Cardiac muscle cell (in vitro differentiated cells and primary cell): ENCODE data around the gene CDON. TPM values are rescaled to one million over a fixed set of nuclear protein-coding genes. Genes with fewer than 3 reads are reported as not detected.
"Not testable (repeated sequence)": the region's sequence is repeated elsewhere in the genome, so short reads cannot be mapped to it uniquely, and the experiment has no call there.

Source experiments
- DNase-seq, 2 donors: peaks; one replicate each; pipeline versions ENCODE4 v3.0.0 to v3.0.0-alpha.2; 2010 to 2017; ENCODE audit warnings: low read depth in 1 of 2, low spot score in 1 of 2
- H3K27ac ChIP-seq: fragments of 200-600 bp; sonication (generic); 2 replicates; pipeline ENCODE4 v1.5.1; 2016
- H3K27me3 ChIP-seq: fragments of 200-600 bp; sonication (generic); 2 replicates; pipeline ENCODE4 v1.6.0; 2016; ENCODE audit warnings: control low read depth
- H3K36me3 ChIP-seq: fragments of 200-600 bp; sonication (generic); 2 replicates; pipeline ENCODE4 v1.5.1; 2016; ENCODE audit warnings: control low read depth
- H3K4me1 ChIP-seq: fragments of 200-600 bp; sonication (generic); 2 replicates; pipeline ENCODE4 v1.8.1; 2017; ENCODE audit warnings: low read depth, mild to moderate bottlenecking, mixed run types
- H3K4me3 ChIP-seq: fragments of 200-600 bp; sonication (generic); 2 replicates; pipeline ENCODE4 v1.5.1; 2016; ENCODE audit warnings: mild to moderate bottlenecking
- H3K9me3 ChIP-seq: fragments of 200-600 bp; sonication (generic); 2 replicates; pipeline ENCODE4 v1.5.1; 2017; ENCODE audit warnings: low read depth, mild to moderate bottlenecking, control low read depth
- polyA plus RNA-seq: library from polyadenylated mRNA; unstranded; fragments of >200 nt; fragmentation: Nextera tagmentation; extraction: Ambion mirVana; gene quantifications from 2 replicates; pipeline ENCODE4 v1.2.1, GENCODE V29; 2016
- total RNA-seq: library from RNA; depleted of rRNA; stranded (reverse); fragments of >200 nt; gene quantifications from 2 replicates; pipeline ENCODE4 v1.2.3, GENCODE V29; 2016
- TF ChIP-seq, protein P1 (sequence below): IDR thresholded peaks from 2 replicates; pipeline ENCODE4 v1.5.1; 2012; ENCODE audit warnings: low read depth, mild to moderate bottlenecking, low read length

Gene CDON
- total and polyA plus RNA-seq, 2 experiments from 2014 or later = 5.7 to 17.3 TPM

DNA sequence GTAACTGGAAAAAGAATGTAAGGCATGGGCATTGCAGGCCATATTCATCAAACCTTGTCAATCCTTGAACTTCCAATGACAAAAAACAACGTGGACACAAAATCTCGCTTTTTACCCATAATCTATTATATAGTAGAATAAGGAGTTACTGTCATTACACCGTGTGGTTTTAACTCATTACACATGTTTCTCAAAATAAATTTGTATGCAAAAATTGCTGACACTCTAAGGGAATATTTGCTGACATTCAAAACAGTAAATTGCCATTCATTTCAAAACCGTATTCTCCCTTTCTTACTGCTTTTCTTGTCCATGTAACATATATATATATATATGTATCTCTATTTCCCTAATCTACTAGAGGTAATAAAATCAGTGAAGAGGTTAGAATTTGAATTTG, 33.4 kb downstream of the CDON start:
- no peak for DNase-seq
- H3K36me3 ChIP-seq = no peaks in the 10 kb centered on the region
- TF ChIP-seq, protein P1, sequence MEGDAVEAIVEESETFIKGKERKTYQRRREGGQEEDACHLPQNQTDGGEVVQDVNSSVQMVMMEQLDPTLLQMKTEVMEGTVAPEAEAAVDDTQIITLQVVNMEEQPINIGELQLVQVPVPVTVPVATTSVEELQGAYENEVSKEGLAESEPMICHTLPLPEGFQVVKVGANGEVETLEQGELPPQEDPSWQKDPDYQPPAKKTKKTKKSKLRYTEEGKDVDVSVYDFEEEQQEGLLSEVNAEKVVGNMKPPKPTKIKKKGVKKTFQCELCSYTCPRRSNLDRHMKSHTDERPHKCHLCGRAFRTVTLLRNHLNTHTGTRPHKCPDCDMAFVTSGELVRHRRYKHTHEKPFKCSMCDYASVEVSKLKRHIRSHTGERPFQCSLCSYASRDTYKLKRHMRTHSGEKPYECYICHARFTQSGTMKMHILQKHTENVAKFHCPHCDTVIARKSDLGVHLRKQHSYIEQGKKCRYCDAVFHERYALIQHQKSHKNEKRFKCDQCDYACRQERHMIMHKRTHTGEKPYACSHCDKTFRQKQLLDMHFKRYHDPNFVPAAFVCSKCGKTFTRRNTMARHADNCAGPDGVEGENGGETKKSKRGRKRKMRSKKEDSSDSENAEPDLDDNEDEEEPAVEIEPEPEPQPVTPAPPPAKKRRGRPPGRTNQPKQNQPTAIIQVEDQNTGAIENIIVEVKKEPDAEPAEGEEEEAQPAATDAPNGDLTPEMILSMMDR = no peak

GRCh38 chr11:126028534-126028933, 34.1 kb downstream of the CDON start:
- H3K27me3 ChIP-seq = not testable (repeated sequence)

More for the DNA sequence above, 33.4 kb downstream of the CDON start:
- no peak overlapping the region for H3K27ac ChIP-seq
- no peaks in the 10 kb centered on the region for H3K9me3 ChIP-seq
- H3K4me3 ChIP-seq = no peak overlapping the region
- H3K4me1 ChIP-seq = peaks cover 2% of the 10 kb centered on the region
- H3K27me3 ChIP-seq = no peaks in the 10 kb centered on the region

GRCh38 chr11:126026579-126026978, 36.1 kb downstream of the CDON start:
- no peaks in the 10 kb centered on the region for H3K9me3 ChIP-seq
- no peaks in the 10 kb centered on the region for H3K4me1 ChIP-seq
- H3K36me3 ChIP-seq = no peaks in the 10 kb centered on the region
- no peak overlapping the region for H3K4me3 ChIP-seq
- TF ChIP-seq, protein P1 = no peak
- H3K27ac ChIP-seq = no peak overlapping the region
- H3K27me3 ChIP-seq = no peaks in the 10 kb centered on the region
- DNase-seq = no peak

More at GRCh38 chr11:126028534-126028933, 34.1 kb downstream of the CDON start:
- not testable (repeated sequence) for H3K36me3 ChIP-seq, DNase-seq, H3K4me1 ChIP-seq, H3K27ac ChIP-seq, H3K4me3 ChIP-seq, H3K9me3 ChIP-seq

DNA sequence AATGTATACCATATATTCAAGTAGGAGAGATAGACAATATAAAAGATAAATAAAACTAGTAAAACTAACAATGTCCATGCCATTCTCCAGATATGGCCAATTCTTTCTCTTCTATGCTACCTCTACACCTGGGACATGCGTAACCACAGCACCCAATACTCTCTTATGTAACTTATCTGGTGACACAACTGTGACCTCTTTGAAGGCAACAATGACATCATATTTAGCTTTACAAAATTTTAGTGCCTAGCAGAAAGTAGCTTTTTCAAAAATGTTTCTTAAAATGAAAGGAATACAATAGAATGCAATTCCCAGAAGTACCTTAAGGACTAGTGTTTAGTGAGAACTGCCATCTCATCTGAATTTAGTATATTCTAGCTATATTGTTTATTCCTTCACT, 36.8 kb downstream of the CDON start:
- no peak for DNase-seq
- Histone ChIP-seq H3K36me3 (no peaks in the 10 kb centered on the region), H3K4me3 (no peak overlapping the region), H3K4me1 (peaks cover 3% of the 10 kb centered on the region), H3K27ac (no peak overlapping the region), H3K9me3 (no peaks in the 10 kb centered on the region), H3K27me3 (no peaks in the 10 kb centered on the region)
- TF ChIP-seq, protein P1 = no peak

- H3K9me3 ChIP-seq = no peaks in the 10 kb centered on the region
- H3K27ac ChIP-seq = no peak overlapping the region
- DNase-seq = no peak
- H3K27me3 ChIP-seq = no peaks in the 10 kb centered on the region
- no peaks in the 10 kb centered on the region for H3K36me3 ChIP-seq
- H3K4me3 ChIP-seq = no peak overlapping the region
- peaks cover 12% of the 10 kb centered on the region for H3K4me1 ChIP-seq
- TF ChIP-seq, protein P1 = no peak
These were observed 38.5 kb downstream of the CDON start for GRCh38 chr11:126024123-126024522.

DNA sequence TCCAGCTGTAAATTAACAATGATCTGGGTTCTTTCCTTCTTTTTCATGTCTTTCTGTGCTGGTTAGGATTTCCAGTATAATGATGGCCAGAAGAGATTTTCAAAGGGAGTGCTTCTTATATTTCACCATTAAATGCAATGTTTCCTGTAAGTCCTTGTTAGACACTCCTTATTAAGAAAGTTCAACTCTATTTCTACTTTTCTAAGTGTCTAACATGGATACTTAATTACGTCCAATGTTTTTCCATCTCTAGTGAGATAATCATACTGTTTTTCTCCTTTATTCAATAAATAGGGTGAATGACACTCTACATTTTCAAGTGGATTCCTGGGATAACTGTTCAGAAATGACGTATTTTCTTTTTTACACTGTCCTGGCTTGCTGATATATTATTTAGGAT, 49.8 kb downstream of the CDON start:
- Histone ChIP-seq H3K27ac (no peak overlapping the region), H3K4me3 (no peak overlapping the region), H3K4me1 (no peaks in the 10 kb centered on the region), H3K27me3 (no peaks in the 10 kb centered on the region), H3K36me3 (peaks cover 4% of the 10 kb centered on the region), H3K9me3 (no peaks in the 10 kb centered on the region)
- TF ChIP-seq, protein P1 = no peak
- no peak for DNase-seq
